Thymus (tissue), 11 donors: Measurements from ENCODE around the gene ABI3. TPM values are rescaled to one million over a fixed set of nuclear protein-coding genes. Genes with fewer than 3 reads are reported as not detected.

Experiments
- DNase-seq, 9 donors: peaks; one replicate each; pipeline ENCODE4 v3.0.0-alpha.2; 2013; ENCODE audit warnings: low spot score in 9 of 9, low read depth in 6 of 9, missing footprints in 1 of 9
- H3K27ac ChIP-seq, 2 donors: one replicate each; pipeline ENCODE4 v1.5.1; 2013; ENCODE audit warnings: control low read depth in 1 of 2, low read depth in 1 of 2, low read length in 1 of 2, mild to moderate bottlenecking in 1 of 2, moderate library complexity in 1 of 2
- H3K27me3 ChIP-seq, 2 donors: one replicate each; pipeline ENCODE4 v1.5.1; 2013; ENCODE audit warnings: low read length in 1 of 2; ENCODE audit not compliant: control insufficient read depth in 2 of 2, insufficient read depth in 1 of 2
- H3K36me3 ChIP-seq, 2 donors: one replicate each; pipeline ENCODE4 v1.5.1; 2013; ENCODE audit warnings: low read length in 1 of 2, mild to moderate bottlenecking in 1 of 2, moderate library complexity in 1 of 2; ENCODE audit not compliant: control insufficient read depth in 2 of 2, insufficient read depth in 2 of 2
- H3K4me1 ChIP-seq, 2 donors: one replicate each; pipeline ENCODE4 v1.5.1; 2013; ENCODE audit warnings: low read length in 2 of 2; ENCODE audit not compliant: control insufficient read depth in 2 of 2, insufficient read depth in 2 of 2
- H3K4me3 ChIP-seq, 2 donors: one replicate each; pipeline ENCODE4 v1.5.1; 2013; ENCODE audit warnings: low read length in 2 of 2, control low read depth in 1 of 2, mild to moderate bottlenecking in 1 of 2
- H3K9me3 ChIP-seq, 2 donors: one replicate each; pipeline ENCODE4 v1.5.1; 2013; ENCODE audit warnings: low read length in 1 of 2, mild to moderate bottlenecking in 1 of 2; ENCODE audit not compliant: control insufficient read depth in 2 of 2, insufficient read depth in 1 of 2
- WGBS: extraction: QIAGEN DNeasy Blood & Tissue Kit; methylation state at CpG from one replicate; pipeline ENCODE4 v1.1.7; 2013; 5-methylcytosine and 5-hydroxymethylcytosine counted together
- polyA plus RNA-seq: library from polyadenylated mRNA; stranded (reverse); fragments of 200-250 nt; gene quantifications from one replicate; pipeline ENCODE4 v1.2.3, GENCODE V29; 2013
- total RNA-seq: library from RNA; stranded (reverse); fragments of 120-200 nt; gene quantifications from one replicate; pipeline ENCODE4 v1.2.4, GENCODE V29; 2013
- donor health status: healthy.

The ABI3 gene
- total and polyA plus RNA-seq, 2 donors: 12.6 to 13.4 TPM

DNA sequence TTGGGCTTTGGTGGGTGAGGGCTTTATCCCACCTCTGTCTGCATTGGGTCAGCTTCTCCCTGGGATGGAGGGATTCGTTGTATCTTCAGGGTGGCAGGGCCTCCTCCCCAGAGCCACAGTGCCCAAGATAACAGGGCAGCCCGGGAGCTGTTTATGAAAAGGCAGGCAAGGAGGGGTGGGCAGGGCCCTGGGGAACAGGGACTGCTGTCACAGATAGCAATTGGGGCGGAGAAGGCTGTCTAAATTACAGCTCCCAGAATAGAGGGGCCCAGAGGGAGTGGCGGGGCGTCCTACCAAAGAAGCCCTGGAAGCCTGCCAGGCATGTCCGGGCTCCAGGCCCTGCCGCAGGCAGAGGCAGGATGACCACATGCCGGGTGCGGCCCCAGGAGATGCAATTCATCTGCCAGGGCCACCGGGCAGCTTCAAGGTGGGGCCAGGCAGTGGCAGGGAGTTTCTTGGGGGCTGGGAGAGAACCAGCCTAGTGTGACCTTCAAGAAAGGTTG is 38.8 kb downstream of the ABI3 start:
- Histone ChIP-seq H3K4me1 (no peaks in the 10 kb centered on the region), H3K27me3 (peaks cover 0 to 16% of the 10 kb centered on the region in 2 donors), H3K36me3 (no peaks in the 10 kb centered on the region), H3K27ac (no peak overlapping the region), H3K9me3 (no peaks in the 10 kb centered on the region), H3K4me3 (no peak overlapping the region)
- WGBS: 92% methylated on average over 10 of the region's 10 CpGs
- DNase-seq: no peak

GRCh38 chr17:49249890-49250522 is 39.5 kb downstream of the ABI3 start:
- H3K4me3 ChIP-seq: no peak overlapping the region
- no peaks in the 10 kb centered on the region for H3K4me1 ChIP-seq
- WGBS: 94% methylated on average over 12 of the region's 12 CpGs
- H3K27me3 ChIP-seq: peaks cover 0 to 16% of the 10 kb centered on the region in 2 donors
- no peaks in the 10 kb centered on the region for H3K36me3 ChIP-seq
- no peak for DNase-seq
- H3K27ac ChIP-seq: no peak overlapping the region
- no peaks in the 10 kb centered on the region for H3K9me3 ChIP-seq

DNA sequence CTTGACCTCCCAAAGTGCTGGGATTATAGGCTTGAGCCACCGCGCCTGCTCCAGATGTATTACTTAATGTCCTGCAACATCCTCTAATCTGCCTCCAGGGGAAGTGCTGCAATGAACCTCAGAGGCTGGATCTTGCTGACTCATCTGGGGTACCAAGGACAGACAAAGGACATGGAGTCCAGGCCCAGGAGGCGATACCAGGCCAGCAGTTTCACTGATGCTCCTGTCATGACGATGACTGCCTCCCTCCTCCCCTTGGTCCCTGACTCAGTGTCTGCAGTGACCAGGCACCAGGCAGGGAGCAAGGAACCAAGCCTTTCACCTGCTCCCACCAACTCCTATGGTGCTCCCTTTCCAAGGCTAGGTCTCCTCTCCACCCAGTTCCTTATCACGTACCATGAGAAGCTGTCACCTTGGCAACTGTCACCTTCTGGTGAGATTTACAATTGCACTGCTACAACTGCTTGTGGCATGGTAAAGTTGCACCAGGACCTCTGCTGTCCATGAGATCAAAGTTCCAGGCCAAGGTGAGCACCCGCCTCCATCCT is 41.7 kb downstream of the ABI3 start:
- no peaks in the 10 kb centered on the region for H3K36me3 ChIP-seq
- H3K4me3 ChIP-seq: no peak overlapping the region
- H3K4me1 ChIP-seq: no peaks in the 10 kb centered on the region
- H3K9me3 ChIP-seq: no peaks in the 10 kb centered on the region
- H3K27ac ChIP-seq: no peak overlapping the region
- H3K27me3 ChIP-seq: peaks cover 0 to 16% of the 10 kb centered on the region in 2 donors
- DNase-seq: no peak
- WGBS: 92% methylated on average over 6 of the region's 6 CpGs

GRCh38 chr17:49254066-49254465 is 43.6 kb downstream of the ABI3 start:
- whole genome bisulfite sequencing: 86% methylated on average over 4 of the region's 4 CpGs
- H3K9me3 ChIP-seq: no peaks in the 10 kb centered on the region
- peaks cover 4 to 22% of the 10 kb centered on the region in 2 donors for H3K27me3 ChIP-seq
- no peaks in the 10 kb centered on the region for H3K4me1 ChIP-seq
- H3K27ac ChIP-seq: no peak overlapping the region
- no peaks in the 10 kb centered on the region for H3K36me3 ChIP-seq
- DNase-seq: no peak
- H3K4me3 ChIP-seq: no peak overlapping the region

DNA sequence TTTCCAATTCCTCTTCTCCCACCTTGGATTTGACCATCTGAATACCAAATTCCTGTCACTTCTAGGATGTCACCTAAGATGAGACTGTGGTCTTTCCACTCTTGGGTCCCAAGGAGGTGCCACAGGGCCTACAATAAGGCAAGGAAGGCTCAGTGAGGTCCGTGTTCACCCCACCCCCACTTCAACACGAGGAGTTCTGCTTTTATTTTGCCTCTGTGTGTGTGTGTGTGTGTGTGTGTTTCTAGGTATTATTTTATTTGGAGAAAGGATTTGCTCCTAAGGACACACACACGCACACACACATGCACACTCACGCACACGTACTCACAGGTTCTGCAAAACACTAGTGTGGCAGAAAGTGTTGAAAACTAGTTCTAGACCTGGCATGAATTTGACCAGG is 44.6 kb downstream of the ABI3 start:
- no peak for DNase-seq
- Histone ChIP-seq H3K9me3 (no peaks in the 10 kb centered on the region), H3K4me1 (peaks cover 3 to 5% of the 10 kb centered on the region in 2 donors), H3K27ac (no peak overlapping the region), H3K27me3 (peaks cover 14 to 26% of the 10 kb centered on the region in 2 donors), H3K4me3 (no peak overlapping the region), H3K36me3 (no peaks in the 10 kb centered on the region)
- WGBS: 66% methylated on average over 5 of the region's 5 CpGs

- peaks cover 23 to 49% of the 10 kb centered on the region in 2 donors for H3K27me3 ChIP-seq
- no peak overlapping the region for H3K4me3 ChIP-seq
- H3K27ac ChIP-seq: no peak overlapping the region
- no peak for DNase-seq
- no peaks in the 10 kb centered on the region for H3K9me3 ChIP-seq
- peaks cover 4 to 9% of the 10 kb centered on the region in 2 donors for H3K4me1 ChIP-seq
- 94% methylated on average over 3 of the region's 3 CpGs for WGBS
- no peaks in the 10 kb centered on the region for H3K36me3 ChIP-seq
Measured at GRCh38 chr17:49258394-49258793, 47.9 kb downstream of the ABI3 start.

GRCh38 chr17:49259663-49260010 is 49.1 kb downstream of the ABI3 start:
- H3K9me3 ChIP-seq: no peaks in the 10 kb centered on the region
- H3K4me1 ChIP-seq: peaks cover 4 to 9% of the 10 kb centered on the region in 2 donors
- WGBS: 7% methylated on average over 10 of the region's 10 CpGs
- H3K27me3 ChIP-seq: peaks cover 23 to 47% of the 10 kb centered on the region in 2 donors
- H3K4me3 ChIP-seq: peak overlapping the region in 1 of 2 donors; percentile 48
- no peak overlapping the region for H3K27ac ChIP-seq
- H3K36me3 ChIP-seq: no peaks in the 10 kb centered on the region
- DNase-seq: no peak

- 2% methylated on average over 77 of the region's 77 CpGs for WGBS
- DNase-seq: peak in 1 of 9 donors; percentile 21
Measured at GRCh38 chr17:49260011-49260816, 49.7 kb downstream of the ABI3 start.

GRCh38 chr17:49260817-49261291 is 50.3 kb downstream of the ABI3 start:
- Histone ChIP-seq H3K4me1 (peaks cover 4 to 9% of the 10 kb centered on the region in 2 donors), H3K27me3 (peaks cover 23 to 47% of the 10 kb centered on the region in 2 donors), H3K27ac (no peak overlapping the region), H3K9me3 (no peaks in the 10 kb centered on the region), H3K36me3 (no peaks in the 10 kb centered on the region), H3K4me3 (peak overlapping the region in 1 of 2 donors; percentile 48)
- DNase-seq: no peak
- WGBS: 56% methylated on average over 11 of the region's 11 CpGs

More at GRCh38 chr17:49260011-49260816, 49.7 kb downstream of the ABI3 start:
- Histone ChIP-seq H3K27ac (no peak overlapping the region), H3K9me3 (no peaks in the 10 kb centered on the region), H3K27me3 (peaks cover 23 to 47% of the 10 kb centered on the region in 2 donors), H3K4me1 (peaks cover 4 to 9% of the 10 kb centered on the region in 2 donors), H3K36me3 (no peaks in the 10 kb centered on the region), H3K4me3 (peak overlapping the region in 1 of 2 donors; percentile 48)
